Stimulated activated CD8-positive, alpha-beta memory T cell treated with anti-CD3 and anti-CD28 coated beads, Interleukin-12 subunit alpha, Interleukin-12 subunit beta, amount 100 ng/mL, for 4 hours (primary cell): ENCODE data around the gene TDRKH.
"Not testable (repeated sequence)": the region's sequence is repeated elsewhere in the genome, so short reads cannot be mapped to it uniquely, and the experiment has no call there.

ENCODE experiments used
- DNase-seq: peaks from one replicate; pipeline ENCODE4 v3.0.0-alpha.2; 2020; ENCODE audit warnings: low read depth

TDRKH gene

GRCh38 chr1:151762941-151763921, 27.1 kb downstream of the TDRKH start, which contains the start of gene MRPL9:
Gene MRPL9, minus strand, starts transcription at chr1:151763496. Its CDS starts 17 bp downstream, at chr1:151763479.
- DNase-seq, result peak; percentile 70

DNA sequence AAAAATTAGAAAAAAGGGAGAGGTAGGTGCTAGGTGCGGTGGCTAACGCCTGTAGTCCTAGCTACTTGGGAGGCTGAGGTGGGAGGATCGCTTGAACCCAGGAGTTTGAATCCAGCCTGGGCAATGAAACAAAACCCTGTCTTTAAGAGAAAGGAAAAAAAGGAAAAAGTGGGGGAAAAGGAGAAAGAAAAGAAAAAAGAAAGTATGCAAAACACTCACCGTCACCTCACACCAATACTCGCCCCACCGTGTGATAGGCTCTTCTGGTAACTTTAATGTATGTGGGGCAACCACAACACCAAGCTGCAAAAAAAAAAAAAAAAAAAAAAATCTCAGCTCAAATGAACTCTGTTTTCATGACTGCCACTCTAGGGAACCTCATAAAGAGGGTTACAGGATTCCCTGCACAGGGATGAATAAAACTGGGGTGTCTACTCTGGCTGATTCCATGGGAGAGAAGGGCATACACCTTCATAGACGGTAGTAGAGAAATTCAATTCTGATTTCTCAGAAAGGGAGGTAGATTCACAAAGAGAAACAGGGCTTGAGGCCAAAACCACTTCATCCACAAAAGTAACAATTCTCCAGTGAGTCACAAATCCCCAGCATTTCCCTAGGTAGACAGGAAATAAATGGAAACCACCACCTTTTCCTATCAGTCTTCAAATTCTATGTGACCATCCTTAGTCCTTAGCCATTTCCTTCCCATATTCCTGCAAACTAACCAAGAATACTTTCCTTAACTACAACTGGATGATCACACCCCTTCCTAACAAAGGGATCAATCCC, 29.5 kb downstream of the TDRKH start:
- DNase-seq, result no peak

- no peak for DNase-seq
These were observed 31.1 kb downstream of the TDRKH start for GRCh38 chr1:151759241-151759640.

GRCh38 chr1:151756291-151756690, 34.0 kb downstream of the TDRKH start:
- no peak for DNase-seq

DNA sequence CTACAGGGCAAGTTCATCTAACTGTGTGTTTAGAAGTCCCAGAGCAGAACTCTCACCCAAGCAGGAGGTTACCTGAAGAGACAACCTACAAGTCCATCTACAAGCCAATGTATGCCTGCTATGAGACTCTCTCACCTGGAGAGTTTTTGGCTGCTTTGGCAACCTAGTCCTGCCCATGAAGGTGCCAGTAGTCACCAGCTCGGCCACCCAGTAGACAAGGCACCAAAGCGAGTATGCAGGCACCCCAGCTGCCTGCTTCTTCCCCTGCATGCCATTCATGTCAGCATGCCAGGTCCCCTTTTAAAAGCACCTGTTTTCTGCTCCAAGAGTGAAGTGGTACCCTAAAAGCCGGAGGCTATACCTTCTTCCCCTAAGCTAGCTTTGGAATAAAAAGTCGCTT, 48.8 kb downstream of the TDRKH start:
- no peak for DNase-seq

GRCh38 chr1:151739590-151740355, 50.5 kb downstream of the TDRKH start:
- DNase-seq, result no peak

DNA sequence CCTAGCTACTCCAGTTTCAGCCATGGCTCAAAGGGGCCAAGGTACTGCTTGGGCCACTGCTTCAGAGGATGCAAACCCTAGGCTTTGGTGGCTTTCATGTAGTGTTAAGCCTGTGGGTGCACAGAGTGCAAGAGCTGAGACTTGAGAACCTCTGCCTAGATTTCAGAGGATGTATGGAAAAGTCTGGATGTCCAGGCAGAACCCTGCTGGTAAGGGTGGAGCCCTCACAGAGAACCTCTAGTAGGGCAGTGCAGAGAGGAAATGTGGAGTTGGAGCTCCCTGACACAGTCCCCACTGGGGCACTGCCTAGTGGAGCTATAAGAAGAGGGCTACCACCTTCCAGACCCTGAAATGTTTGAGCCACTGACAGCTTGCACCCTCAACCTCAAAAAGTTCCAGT, 52.8 kb downstream of the TDRKH start:
- no peak for DNase-seq

GRCh38 chr1:151737026-151737425, 53.3 kb downstream of the TDRKH start:
- DNase-seq, result no peak

DNA sequence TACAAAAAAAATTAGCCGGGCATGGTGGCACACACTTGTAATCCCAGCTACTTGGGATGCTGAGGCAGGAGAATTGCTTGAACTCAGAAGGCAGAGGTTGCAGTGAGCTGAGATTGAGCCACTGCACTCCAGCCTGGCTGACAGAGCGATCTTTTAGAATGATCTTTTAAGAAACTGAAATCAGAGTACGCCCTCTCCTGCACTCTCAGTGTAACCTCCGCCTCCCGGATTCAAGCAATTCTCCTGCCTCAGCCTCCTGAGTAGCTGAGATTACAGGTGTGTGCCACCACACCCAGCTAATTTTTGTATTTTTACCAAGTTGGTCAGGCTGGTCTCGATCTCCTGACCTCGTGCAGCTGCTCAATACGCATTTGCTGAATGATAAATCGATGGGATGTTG, 56.3 kb downstream of the TDRKH start:
- not testable (repeated sequence) for DNase-seq

GRCh38 chr1:151733126-151733525, 57.2 kb downstream of the TDRKH start:
- no peak for DNase-seq

DNA sequence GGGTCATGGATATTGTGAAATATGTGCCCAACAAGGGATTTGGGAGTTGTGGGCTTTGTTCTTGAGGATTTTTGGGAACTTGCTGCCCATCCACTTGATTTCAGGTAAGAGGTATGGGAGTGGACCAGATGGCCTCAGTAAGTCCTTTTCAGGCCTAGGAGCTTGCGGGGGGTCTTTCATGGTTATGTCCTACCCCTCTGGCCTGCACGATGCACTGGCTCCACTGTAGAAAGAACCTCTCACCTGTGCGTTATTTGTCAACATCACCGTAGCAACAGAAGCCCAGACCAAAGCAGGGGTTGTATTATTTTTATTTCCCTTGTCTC, 60.4 kb downstream of the TDRKH start:
- DNase-seq, result no peak

GRCh38 chr1:151729157-151729965, 60.9 kb downstream of the TDRKH start:
- DNase-seq, result no peak

DNA sequence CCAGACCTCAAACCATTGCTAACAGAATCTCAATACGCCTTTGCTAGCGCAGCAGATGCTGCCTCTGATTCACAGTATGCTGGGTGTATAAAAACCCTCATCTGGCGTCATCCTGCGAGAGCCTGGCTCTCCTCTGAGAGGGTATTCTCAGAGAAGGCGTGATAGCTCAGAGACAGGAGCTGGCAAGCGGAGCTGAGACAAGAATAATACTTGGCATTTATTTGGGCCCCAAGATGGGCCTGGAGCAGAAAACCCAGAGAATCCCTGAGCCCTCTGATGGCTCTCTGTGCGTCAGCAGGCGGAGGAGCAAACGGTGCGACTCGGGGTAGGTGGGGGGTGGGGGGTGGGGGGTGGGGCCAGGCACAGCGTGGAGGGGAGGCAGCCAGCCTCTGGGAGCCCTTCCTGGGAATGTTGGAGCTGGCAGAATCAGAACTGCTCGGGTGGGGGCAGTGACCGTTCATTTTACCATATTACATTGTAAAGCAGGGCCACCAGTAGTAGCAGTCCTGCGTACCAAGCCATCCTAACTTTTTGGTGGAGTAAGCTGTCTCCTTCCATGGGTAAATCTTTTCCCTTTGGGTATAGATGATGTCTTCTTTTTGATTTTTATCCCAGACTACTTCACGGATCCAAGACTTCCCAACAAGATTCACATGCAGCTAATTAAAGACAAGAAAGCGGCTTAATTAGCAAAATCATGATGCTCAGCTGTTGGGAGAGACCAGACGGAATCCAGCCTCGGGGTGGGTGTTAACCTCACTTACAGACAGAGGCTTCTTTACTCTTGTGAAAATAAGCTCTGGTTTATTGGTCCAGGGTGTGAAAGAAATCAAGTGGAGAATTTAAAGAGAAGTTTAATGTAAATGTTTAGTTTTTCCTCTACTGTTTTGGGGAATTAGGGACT, 61.9 kb downstream of the TDRKH start:
- no peak for DNase-seq

DNA sequence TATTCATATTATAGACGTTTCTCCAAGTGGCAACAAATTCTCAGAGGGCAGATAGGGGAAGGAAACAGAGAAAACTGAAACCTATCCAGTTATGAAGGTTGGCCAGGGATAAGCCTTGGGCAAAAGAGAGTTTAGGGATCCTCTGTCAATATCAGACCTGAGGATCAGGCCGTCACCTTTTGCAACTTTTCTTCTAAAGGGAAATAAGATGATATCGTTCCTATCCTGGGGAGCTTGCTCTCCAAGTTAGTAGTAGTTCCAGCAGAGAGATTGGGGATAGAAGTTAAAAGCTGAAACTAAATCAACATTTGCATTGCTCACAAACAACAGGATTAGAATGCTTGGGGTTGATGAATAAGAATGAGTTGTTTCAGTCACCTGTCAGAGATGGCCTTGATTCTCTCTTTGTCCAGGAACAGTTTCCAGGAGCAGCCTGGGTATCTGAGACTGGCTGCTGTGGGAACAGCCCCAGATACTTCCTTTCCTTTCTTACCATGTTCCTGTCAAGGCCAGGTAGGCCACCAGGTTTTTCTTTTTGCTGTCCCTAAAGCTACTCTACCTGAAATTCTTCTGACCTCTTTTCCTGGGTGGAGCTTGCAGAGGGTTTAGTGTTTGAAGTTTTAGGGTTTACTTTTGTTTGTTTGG, 66.5 kb downstream of the TDRKH start:
- no peak for DNase-seq
